ENCODE results near the gene UNC5A.

UNC5A gene

GRCh38 chr5:176802116-176802784 is 8.1 kb upstream of the UNC5A start:
- no peak for DNase-seq

- DNase-seq, result no peak
Observed at GRCh38 chr5:176803068-176803942, 7.1 kb upstream of the UNC5A start.

- DNase-seq, result no peak
Observed at GRCh38 chr5:176803943-176804498, 6.3 kb upstream of the UNC5A start.

GRCh38 chr5:176806137-176806536 is 4.2 kb upstream of the UNC5A start:
- DNase-seq, result no peak

GRCh38 chr5:176809544-176810080 is 747 bp upstream of the UNC5A start:
- peak in 1 of 2 experiments; percentile 52 for DNase-seq

GRCh38 chr5:176810687-176811501 is 535 bp downstream of the UNC5A start:
- peak in 1 of 2 experiments; percentile 50 for DNase-seq

- peak in 1 of 2 experiments; percentile 54 for DNase-seq
Observed at GRCh38 chr5:176812269-176813259, 2.2 kb downstream of the UNC5A start.

- DNase-seq, result no peak
Observed at GRCh38 chr5:176813587-176814312, 3.4 kb downstream of the UNC5A start.

GRCh38 chr5:176814313-176814685 is 3.9 kb downstream of the UNC5A start:
- DNase-seq, result no peak

GRCh38 chr5:176814836-176815438 is 4.6 kb downstream of the UNC5A start:
- DNase-seq, result no peak

GRCh38 chr5:176816043-176816745 is 5.8 kb downstream of the UNC5A start:
- peak in 1 of 2 experiments; percentile 45 for DNase-seq

GRCh38 chr5:176816791-176817347 is 6.5 kb downstream of the UNC5A start:
- DNase-seq, result peak in 1 of 2 experiments; percentile 37

- DNase-seq, result peak in 1 of 2 experiments; percentile 75
Observed at GRCh38 chr5:176817369-176817840, 7.0 kb downstream of the UNC5A start.

GRCh38 chr5:176817841-176818377 is 7.5 kb downstream of the UNC5A start:
- peak; percentile 15 to 68 for DNase-seq

- peak in 1 of 2 experiments; percentile 15 for DNase-seq
Observed at GRCh38 chr5:176818391-176819098, 8.2 kb downstream of the UNC5A start.

GRCh38 chr5:176819476-176819875 is 9.1 kb downstream of the UNC5A start:
- no peak for DNase-seq

GRCh38 chr5:176820937-176821336 is 10.6 kb downstream of the UNC5A start:
- no peak for DNase-seq

- no peak for DNase-seq
Observed at GRCh38 chr5:176821441-176821840, 11.1 kb downstream of the UNC5A start.
